Neural crest cell (in vitro differentiated cells): ENCODE measurements around the gene MROH2A. TPM values are rescaled to one million over a fixed set of nuclear protein-coding genes. Genes with fewer than 3 reads are reported as not detected.

ENCODE experiments used
- DNase-seq: peaks from one replicate; pipeline ENCODE4 v3.0.0; 2021; ENCODE audit warnings: low read depth, mixed read lengths, low spot score
- H3K27ac Mint-ChIP-seq: one replicate; pipeline ENCODE4 v1.8.0; 2021; ENCODE audit warnings: mild to moderate bottlenecking, mixed read lengths; ENCODE audit not compliant: unreplicated experiment
- H3K27me3 Mint-ChIP-seq: 2 replicates; pipeline ENCODE4 v1.8.0; 2021; ENCODE audit warnings: low read depth, mild to moderate bottlenecking, mixed read lengths
- H3K36me3 Mint-ChIP-seq: 2 replicates; pipeline ENCODE4 v1.8.0; 2021; ENCODE audit warnings: low read depth, mild to moderate bottlenecking, mixed read lengths
- H3K4me1 Mint-ChIP-seq: 2 replicates; pipeline ENCODE4 v1.8.0; 2021; ENCODE audit warnings: mixed read lengths
- H3K4me3 Mint-ChIP-seq: one replicate; pipeline ENCODE4 v1.8.0; 2021; ENCODE audit warnings: mild to moderate bottlenecking, mixed read lengths
- H3K9me3 Mint-ChIP-seq: 2 replicates; pipeline ENCODE4 v1.8.0; 2021; ENCODE audit warnings: mixed read lengths
- CTCF ChIP-seq: fragments of 200-600 bp; sonication (generic); conservative IDR thresholded peaks from 2 replicates; pipeline ENCODE4 v1.5.0; 2021; ENCODE audit warnings: antibody characterized with exemption, mild to moderate bottlenecking
- total RNA-seq: library from RNA; stranded (reverse); gene quantifications from 2 replicates; pipeline ENCODE4 v1.2.1, GENCODE V29; 2021

Gene MROH2A
- total RNA-seq, 1 donor from 2014 or later: not detected

GRCh38 chr2:233858331-233858730, 80.2 kb downstream of the MROH2A start:
- no peak overlapping the region for H3K4me3 Mint-ChIP-seq
- no peaks in the 10 kb centered on the region for H3K27me3 Mint-ChIP-seq
- no peaks in the 10 kb centered on the region for H3K9me3 Mint-ChIP-seq
- no peak for TF ChIP-seq CTCF
- peaks cover 14% of the 10 kb centered on the region for H3K4me1 Mint-ChIP-seq
- no peak for DNase-seq
- peaks cover 9% of the 10 kb centered on the region for H3K36me3 Mint-ChIP-seq
- no peak overlapping the region for H3K27ac Mint-ChIP-seq

- no peaks in the 10 kb centered on the region for H3K27me3 Mint-ChIP-seq
- H3K4me3 Mint-ChIP-seq: no peak overlapping the region
- no peak overlapping the region for H3K27ac Mint-ChIP-seq
- no peaks in the 10 kb centered on the region for H3K4me1 Mint-ChIP-seq
- peaks cover 12% of the 10 kb centered on the region for H3K9me3 Mint-ChIP-seq
- no peak for DNase-seq
- no peak for TF ChIP-seq CTCF
- H3K36me3 Mint-ChIP-seq: peaks cover 34% of the 10 kb centered on the region
Observed at GRCh38 chr2:233862261-233862768, 84.2 kb downstream of the MROH2A start.

- TF ChIP-seq CTCF: peak; percentile 46
- Mint-ChIP-seq H3K36me3 (peaks cover 49% of the 10 kb centered on the region), H3K9me3 (peaks cover 21% of the 10 kb centered on the region), H3K4me3 (no peak overlapping the region), H3K4me1 (peaks cover 8% of the 10 kb centered on the region), H3K27ac (no peak overlapping the region), H3K27me3 (peaks cover 16% of the 10 kb centered on the region)
- DNase-seq: no peak
Observed at GRCh38 chr2:233865838-233866237, 87.7 kb downstream of the MROH2A start.

GRCh38 chr2:233866479-233866878, 88.3 kb downstream of the MROH2A start:
- Mint-ChIP-seq H3K27me3 (peaks cover 18% of the 10 kb centered on the region), H3K4me3 (no peak overlapping the region), H3K36me3 (peaks cover 49% of the 10 kb centered on the region), H3K9me3 (peaks cover 21% of the 10 kb centered on the region), H3K4me1 (peaks cover 8% of the 10 kb centered on the region), H3K27ac (no peak overlapping the region)
- no peak for DNase-seq
- TF ChIP-seq CTCF: no peak

- no peak within 1 kb of the TSS for H3K27ac Mint-ChIP-seq
- H3K9me3 Mint-ChIP-seq: peaks cover 21% of the 10 kb centered on the region
- peaks cover 44% of the 10 kb centered on the region for H3K36me3 Mint-ChIP-seq
- H3K27me3 Mint-ChIP-seq: peaks cover 31% of the 10 kb centered on the region
- peaks cover 8% of the 10 kb centered on the region for H3K4me1 Mint-ChIP-seq
- H3K4me3 Mint-ChIP-seq: peak within 1 kb of the TSS; percentile 89
- TF ChIP-seq CTCF: no peak
- peak; percentile 28 for DNase-seq
Observed at GRCh38 chr2:233867993-233868532, 89.9 kb downstream of the MROH2A start, which contains the start of gene MSL3B. Gene MSL3B, minus strand, starts transcription at chr2:233868386.
